OCI-LY1 (cell line): Measurements from ENCODE around the gene C6orf136.

ENCODE experiments used
- H2AFZ ChIP-seq: fragments of 200-600 bp; sonication (generic), shearing (Covaris generic); 2 replicates; pipeline ENCODE4 v1.6.0; 2014; ENCODE audit warnings: antibody characterized with exemption, mild to moderate bottlenecking, low read length
- H3F3A ChIP-seq: fragments of 200-600 bp; sonication (generic), shearing (Covaris generic); 2 replicates; pipeline ENCODE4 v1.6.0; 2014; ENCODE audit warnings: mild to moderate bottlenecking, antibody characterized with exemption, low read length, moderate library complexity; ENCODE audit not compliant: insufficient read depth
- H3K27ac ChIP-seq: fragments of 200-600 bp; sonication (generic); 2 replicates; pipeline ENCODE4 v1.5.1; 2014; ENCODE audit warnings: low read length, mixed run types, mild to moderate bottlenecking, low read depth; ENCODE audit not compliant: poor library complexity, severe bottlenecking
- H3K27me3 ChIP-seq: fragments of 200-600 bp; sonication (generic); 2 replicates; pipeline ENCODE4 v1.6.0; 2014; ENCODE audit warnings: antibody characterized with exemption, mild to moderate bottlenecking, low read length, moderate library complexity; ENCODE audit not compliant: insufficient read depth
- H3K36me3 ChIP-seq: fragments of 200-600 bp; sonication (generic); 2 replicates; pipeline ENCODE4 v1.6.1; 2014; ENCODE audit warnings: mild to moderate bottlenecking, antibody characterized with exemption, low read length, moderate library complexity, mixed read lengths; ENCODE audit not compliant: insufficient read depth
- H3K4me1 ChIP-seq: fragments of 200-600 bp; sonication (generic); 2 replicates; pipeline ENCODE4 v1.5.1; 2014; ENCODE audit warnings: mild to moderate bottlenecking, low read length, moderate library complexity; ENCODE audit not compliant: insufficient read depth, severe bottlenecking
- H3K4me2 ChIP-seq: fragments of 200-600 bp; sonication (generic), shearing (Covaris generic); 2 replicates; pipeline ENCODE4 v1.6.1; 2014; ENCODE audit warnings: low read length
- H3K4me3 ChIP-seq: fragments of 200-600 bp; sonication (generic); 2 replicates; pipeline ENCODE4 v1.5.1; 2014; ENCODE audit warnings: low read length, low read depth, mild to moderate bottlenecking, mixed read lengths; ENCODE audit not compliant: poor library complexity, severe bottlenecking
- H3K79me2 ChIP-seq: fragments of 200-600 bp; shearing (Covaris generic); 2 replicates; pipeline ENCODE4 v1.6.1; 2016; ENCODE audit warnings: mixed run types, low read length, mixed read lengths; ENCODE audit not compliant: insufficient read depth
- H3K9ac ChIP-seq: fragments of 200-600 bp; sonication (generic), shearing (Covaris generic); 2 replicates; pipeline ENCODE4 v1.6.1; 2014; ENCODE audit warnings: mild to moderate bottlenecking, low read length, mixed read lengths
- H3K9me2 ChIP-seq: fragments of 200-600 bp; sonication (generic), shearing (Covaris generic); 2 replicates; pipeline ENCODE4 v1.6.1; 2014; ENCODE audit warnings: low read depth, mild to moderate bottlenecking, low read length, mixed read lengths
- H3K9me3 ChIP-seq: fragments of 200-600 bp; shearing (Covaris generic); 2 replicates; pipeline ENCODE4 v1.6.1; 2014; ENCODE audit warnings: low read length, mixed read lengths
- H4K20me1 ChIP-seq: fragments of 200-600 bp; sonication (generic), shearing (Covaris generic); 2 replicates; pipeline ENCODE4 v1.6.0; 2016; ENCODE audit warnings: mild to moderate bottlenecking, low read length; ENCODE audit not compliant: insufficient read depth
- EZH2 ChIP-seq: fragments of 200-600 bp; sonication (generic), shearing (Covaris generic); IDR thresholded peaks from 2 replicates; pipeline ENCODE4 v1.8.0; 2017; ENCODE audit warnings: borderline replicate concordance, mixed run types, mild to moderate bottlenecking, antibody characterized with exemption, low read length, moderate library complexity, mixed read lengths
- TF ChIP-seq, protein P1 (sequence below): fragments of 200-600 bp; sonication (generic), shearing (Covaris generic); IDR thresholded peaks from 2 replicates; pipeline ENCODE4 v1.5.1; 2017; ENCODE audit warnings: mild to moderate bottlenecking, antibody characterized with exemption, low read length, moderate library complexity, mixed read lengths

Gene C6orf136

GRCh38 chr6:30683183-30683979 lies 36.4 kb downstream of the C6orf136 start:
- Histone ChIP-seq H3K4me3 (peak overlapping the region; percentile 87), H2AFZ (no peak overlapping the region), H3K9me2 (no peaks in the 10 kb centered on the region), H3F3A (peaks cover 16% of the 10 kb centered on the region), H3K27me3 (no peaks in the 10 kb centered on the region), H3K36me3 (peaks cover 14% of the 10 kb centered on the region; the same call in 1 of the 2 replicates), H3K4me1 (peaks cover 80% of the 10 kb centered on the region), H3K9me3 (no peaks in the 10 kb centered on the region), H3K4me2 (peak overlapping the region; percentile 75), H3K27ac (peak overlapping the region; percentile 95), H3K9ac (peak overlapping the region; percentile 95), H4K20me1 (no peaks in the 10 kb centered on the region), H3K79me2 (peaks cover 38% of the 10 kb centered on the region)
- no peak for TF ChIP-seq EZH2
- TF ChIP-seq, protein P1, sequence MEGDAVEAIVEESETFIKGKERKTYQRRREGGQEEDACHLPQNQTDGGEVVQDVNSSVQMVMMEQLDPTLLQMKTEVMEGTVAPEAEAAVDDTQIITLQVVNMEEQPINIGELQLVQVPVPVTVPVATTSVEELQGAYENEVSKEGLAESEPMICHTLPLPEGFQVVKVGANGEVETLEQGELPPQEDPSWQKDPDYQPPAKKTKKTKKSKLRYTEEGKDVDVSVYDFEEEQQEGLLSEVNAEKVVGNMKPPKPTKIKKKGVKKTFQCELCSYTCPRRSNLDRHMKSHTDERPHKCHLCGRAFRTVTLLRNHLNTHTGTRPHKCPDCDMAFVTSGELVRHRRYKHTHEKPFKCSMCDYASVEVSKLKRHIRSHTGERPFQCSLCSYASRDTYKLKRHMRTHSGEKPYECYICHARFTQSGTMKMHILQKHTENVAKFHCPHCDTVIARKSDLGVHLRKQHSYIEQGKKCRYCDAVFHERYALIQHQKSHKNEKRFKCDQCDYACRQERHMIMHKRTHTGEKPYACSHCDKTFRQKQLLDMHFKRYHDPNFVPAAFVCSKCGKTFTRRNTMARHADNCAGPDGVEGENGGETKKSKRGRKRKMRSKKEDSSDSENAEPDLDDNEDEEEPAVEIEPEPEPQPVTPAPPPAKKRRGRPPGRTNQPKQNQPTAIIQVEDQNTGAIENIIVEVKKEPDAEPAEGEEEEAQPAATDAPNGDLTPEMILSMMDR: no peak

GRCh38 chr6:30683980-30684338 lies 37.0 kb downstream of the C6orf136 start:
- peak overlapping the region; percentile 95 for H3K9ac ChIP-seq
- peaks cover 82% of the 10 kb centered on the region for H3K4me1 ChIP-seq
- H3K79me2 ChIP-seq: peaks cover 38% of the 10 kb centered on the region
- no peaks in the 10 kb centered on the region for H3K27me3 ChIP-seq
- peak overlapping the region; percentile 95 for H3K27ac ChIP-seq
- H3K9me3 ChIP-seq: no peaks in the 10 kb centered on the region
- no peaks in the 10 kb centered on the region for H3K9me2 ChIP-seq
- TF ChIP-seq EZH2: no peak
- TF ChIP-seq, protein P1: no peak
- peaks cover 10% of the 10 kb centered on the region; the same call in 1 of the 2 replicates for H3K36me3 ChIP-seq
- H3K4me3 ChIP-seq: peak overlapping the region; percentile 87
- peaks cover 18% of the 10 kb centered on the region for H3F3A ChIP-seq
- H2AFZ ChIP-seq: no peak overlapping the region
- no peaks in the 10 kb centered on the region for H4K20me1 ChIP-seq
- H3K4me2 ChIP-seq: peak overlapping the region; percentile 75

- H3K79me2 ChIP-seq: peaks cover 38% of the 10 kb centered on the region
- H3K4me1 ChIP-seq: peaks cover 82% of the 10 kb centered on the region
- peak overlapping the region; percentile 87 for H3K4me3 ChIP-seq
- peaks cover 9% of the 10 kb centered on the region; the same call in 1 of the 2 replicates for H3K36me3 ChIP-seq
- H4K20me1 ChIP-seq: no peaks in the 10 kb centered on the region
- peaks cover 20% of the 10 kb centered on the region for H3F3A ChIP-seq
- peak overlapping the region; percentile 95 for H3K27ac ChIP-seq
- H3K9ac ChIP-seq: peak overlapping the region; percentile 95
- TF ChIP-seq, protein P1: no peak
- H2AFZ ChIP-seq: no peak overlapping the region
- no peaks in the 10 kb centered on the region for H3K9me3 ChIP-seq
- no peaks in the 10 kb centered on the region for H3K27me3 ChIP-seq
- H3K4me2 ChIP-seq: peak overlapping the region; percentile 75
- H3K9me2 ChIP-seq: no peaks in the 10 kb centered on the region
Observed at GRCh38 chr6:30684386-30685156, 37.6 kb downstream of the C6orf136 start.
